HFFc6 (cell line): ENCODE data around the gene CCN5. TPM values are rescaled to one million over a fixed set of nuclear protein-coding genes. Genes with fewer than 3 reads are reported as not detected.

ENCODE experiments used
- DNase-seq: peaks from one replicate; pipeline ENCODE4 v3.0.0-alpha.2; 2018
- H3K27ac Mint-ChIP-seq: 2 replicates; pipeline ENCODE4 v1.8.0; 2020; ENCODE audit warnings: mild to moderate bottlenecking, mixed read lengths
- H3K27me3 Mint-ChIP-seq: 2 replicates; pipeline ENCODE4 v1.8.0; 2021; ENCODE audit warnings: mild to moderate bottlenecking, moderate library complexity, mixed read lengths; ENCODE audit not compliant: insufficient read depth
- H3K36me3 Mint-ChIP-seq: 2 replicates; pipeline ENCODE4 v1.8.0; 2021; ENCODE audit warnings: low read depth, mixed read lengths
- H3K4me1 Mint-ChIP-seq: 2 replicates; pipeline ENCODE4 v1.8.0; 2020; ENCODE audit warnings: low read depth, mixed read lengths
- H3K4me3 Mint-ChIP-seq: 2 replicates; pipeline ENCODE4 v1.8.0; 2020; ENCODE audit warnings: mild to moderate bottlenecking, moderate library complexity, mixed read lengths
- H3K9me3 Mint-ChIP-seq: 2 replicates; pipeline ENCODE4 v1.8.0; 2020; ENCODE audit warnings: mild to moderate bottlenecking, mixed read lengths
- CTCF ChIP-seq: fragments of 200-600 bp; sonication (generic); IDR thresholded peaks from 2 replicates; pipeline ENCODE4 v1.5.0; 2021; ENCODE audit warnings: antibody characterized with exemption, mild to moderate bottlenecking
- total RNA-seq, 6 experiments: library from RNA; stranded (reverse); fragmentation: NEBNext Ultra II Directional; extraction: Animal tissue kit (Norgen Biotek cat#: 25700); gene quantifications; 2 replicates in 1 of 6; 3 replicates in 5 of 6; pipeline ENCODE4 v1.2.3, GENCODE V29; 2021

CCN5 gene
- total RNA-seq, 6 experiments from 2014 or later, result 0.14 TPM; not detected in 5

GRCh38 chr20:44707018-44707579, 8.1 kb upstream of the CCN5 start:
- no peak for TF ChIP-seq CTCF
- H3K9me3 Mint-ChIP-seq, result no peaks in the 10 kb centered on the region
- no peaks in the 10 kb centered on the region for H3K36me3 Mint-ChIP-seq
- H3K4me1 Mint-ChIP-seq, result peaks cover 64% of the 10 kb centered on the region
- H3K27ac Mint-ChIP-seq, result no peak overlapping the region
- no peaks in the 10 kb centered on the region; the same call in 1 of the 2 replicates for H3K27me3 Mint-ChIP-seq
- no peak for DNase-seq
- no peak overlapping the region for H3K4me3 Mint-ChIP-seq

DNA sequence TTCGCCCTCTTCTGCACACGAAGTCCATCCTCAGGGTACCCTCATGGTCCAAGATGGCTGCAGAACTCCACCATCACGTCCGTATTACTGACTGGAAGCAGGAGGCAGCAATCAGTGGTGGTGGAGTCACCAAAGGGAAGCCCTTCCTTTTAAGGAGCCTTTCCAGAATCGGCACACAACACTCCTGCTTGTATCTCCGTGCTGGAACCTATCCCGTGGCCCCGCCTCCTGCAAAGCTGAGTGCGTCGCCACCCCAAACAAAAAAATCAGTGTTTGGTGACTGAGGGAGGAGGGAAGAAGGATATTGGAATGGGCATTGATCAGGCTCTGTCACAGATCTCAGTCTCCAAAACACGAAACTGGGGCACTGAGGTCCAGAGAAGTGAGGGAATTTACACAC, 5.8 kb upstream of the CCN5 start:
- no peaks in the 10 kb centered on the region for H3K27me3 Mint-ChIP-seq

GRCh38 chr20:44709797-44710196, 5.4 kb upstream of the CCN5 start:
- Mint-ChIP-seq H3K4me3 (no peak overlapping the region), H3K27me3 (no peaks in the 10 kb centered on the region), H3K36me3 (no peaks in the 10 kb centered on the region), H3K4me1 (peaks cover 56% of the 10 kb centered on the region), H3K9me3 (no peaks in the 10 kb centered on the region), H3K27ac (no peak overlapping the region)
- DNase-seq, result no peak
- no peak for TF ChIP-seq CTCF

More for the DNA sequence above, 5.8 kb upstream of the CCN5 start:
- no peaks in the 10 kb centered on the region for H3K9me3 Mint-ChIP-seq
- no peak overlapping the region for H3K27ac Mint-ChIP-seq
- no peak for DNase-seq
- peaks cover 56% of the 10 kb centered on the region for H3K4me1 Mint-ChIP-seq
- no peak for TF ChIP-seq CTCF
- no peaks in the 10 kb centered on the region for H3K36me3 Mint-ChIP-seq
- no peak overlapping the region for H3K4me3 Mint-ChIP-seq

- no peak for DNase-seq
- H3K4me1 Mint-ChIP-seq, result peaks cover 60% of the 10 kb centered on the region
Measured at GRCh38 chr20:44711237-44711636, 3.9 kb upstream of the CCN5 start.

DNA sequence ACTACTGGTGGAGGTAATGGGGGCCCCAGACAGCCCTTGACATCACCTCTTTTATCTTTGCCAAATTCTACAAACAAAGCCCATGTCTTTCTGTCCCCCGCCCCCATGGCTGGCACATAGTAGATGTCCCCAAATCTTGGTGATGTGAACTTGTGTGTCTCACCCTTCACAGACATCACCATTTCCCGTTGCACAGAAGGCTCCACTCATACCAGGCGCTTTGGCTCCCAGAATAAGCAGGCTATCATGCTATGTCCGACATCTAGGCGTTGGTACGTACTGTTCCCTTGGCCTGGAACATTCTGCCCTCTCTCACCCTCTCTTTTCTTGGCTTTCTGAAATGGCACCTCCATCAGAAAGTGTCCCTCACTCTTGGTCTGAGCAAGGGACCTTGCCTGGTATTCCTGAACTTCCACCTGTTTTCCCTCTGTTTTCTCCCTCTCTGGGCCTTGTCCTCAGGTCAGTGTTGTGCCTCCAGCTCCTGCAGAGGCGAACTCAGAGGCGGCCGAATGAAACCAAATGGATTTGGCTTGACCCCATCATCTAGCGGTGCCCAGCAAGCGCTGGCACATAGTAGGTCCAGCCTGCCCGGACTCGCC, 968 bp upstream of the CCN5 start:
- TF ChIP-seq CTCF, result no peak
- Mint-ChIP-seq H3K27me3 (no peaks in the 10 kb centered on the region), H3K9me3 (no peaks in the 10 kb centered on the region), H3K4me1 (peaks cover 55% of the 10 kb centered on the region), H3K4me3 (no peak overlapping the region), H3K36me3 (no peaks in the 10 kb centered on the region), H3K27ac (no peak overlapping the region)
- DNase-seq, result no peak

More at GRCh38 chr20:44711237-44711636, 3.9 kb upstream of the CCN5 start:
- Mint-ChIP-seq H3K27ac (no peak overlapping the region), H3K36me3 (no peaks in the 10 kb centered on the region), H3K4me3 (no peak overlapping the region), H3K27me3 (no peaks in the 10 kb centered on the region), H3K9me3 (no peaks in the 10 kb centered on the region)
- TF ChIP-seq CTCF, result no peak
